GM23338 (cell line): ENCODE measurements around the gene PRR29.

Experiments used
- CREB1 ChIP-seq: fragments of 250-450 bp; sonication (Bioruptor Pico); IDR thresholded peaks from 2 replicates; pipeline ENCODE4 v1.5.0; 2020; ENCODE audit warnings: low read depth, mild to moderate bottlenecking, moderate library complexity
- TF ChIP-seq, protein P1 (sequence below), 2 experiments: fragments of 200-600 bp in 1 of 2; sonication (generic) in 1 of 2; conservative IDR thresholded peaks; 2 replicates each; pipeline versions ENCODE4 v1.5.1 to v1.6.1; 2016 to 2017; ENCODE audit warnings: antibody characterized with exemption in 2 of 2, low read depth in 2 of 2, mild to moderate bottlenecking in 2 of 2, moderate library complexity in 1 of 2

DNA sequence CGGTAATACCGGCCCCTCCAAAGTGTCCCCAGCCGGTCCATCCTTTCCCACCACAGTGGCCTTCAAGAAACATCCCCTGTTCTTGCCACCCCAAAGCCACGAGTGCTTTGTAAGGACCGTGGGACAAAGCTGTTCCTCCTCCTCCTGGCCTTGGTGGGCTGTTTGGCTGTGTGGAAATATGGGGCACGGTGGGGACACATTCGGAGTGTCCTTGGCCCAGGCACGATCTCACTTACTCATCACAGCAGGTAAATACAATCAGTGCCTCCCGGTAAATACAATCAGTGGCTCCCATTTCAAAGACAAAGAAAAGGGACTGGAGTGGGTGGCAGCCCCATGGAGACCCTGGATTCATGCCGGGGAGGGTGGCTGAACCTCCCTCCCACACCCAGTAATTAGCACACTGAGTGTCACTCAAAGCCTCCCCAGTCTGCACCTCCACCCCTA, 35.8 kb upstream of the PRR29 start:
- TF ChIP-seq CREB1 (CRISPR knock-in tag), result no peak
- TF ChIP-seq, protein P1, sequence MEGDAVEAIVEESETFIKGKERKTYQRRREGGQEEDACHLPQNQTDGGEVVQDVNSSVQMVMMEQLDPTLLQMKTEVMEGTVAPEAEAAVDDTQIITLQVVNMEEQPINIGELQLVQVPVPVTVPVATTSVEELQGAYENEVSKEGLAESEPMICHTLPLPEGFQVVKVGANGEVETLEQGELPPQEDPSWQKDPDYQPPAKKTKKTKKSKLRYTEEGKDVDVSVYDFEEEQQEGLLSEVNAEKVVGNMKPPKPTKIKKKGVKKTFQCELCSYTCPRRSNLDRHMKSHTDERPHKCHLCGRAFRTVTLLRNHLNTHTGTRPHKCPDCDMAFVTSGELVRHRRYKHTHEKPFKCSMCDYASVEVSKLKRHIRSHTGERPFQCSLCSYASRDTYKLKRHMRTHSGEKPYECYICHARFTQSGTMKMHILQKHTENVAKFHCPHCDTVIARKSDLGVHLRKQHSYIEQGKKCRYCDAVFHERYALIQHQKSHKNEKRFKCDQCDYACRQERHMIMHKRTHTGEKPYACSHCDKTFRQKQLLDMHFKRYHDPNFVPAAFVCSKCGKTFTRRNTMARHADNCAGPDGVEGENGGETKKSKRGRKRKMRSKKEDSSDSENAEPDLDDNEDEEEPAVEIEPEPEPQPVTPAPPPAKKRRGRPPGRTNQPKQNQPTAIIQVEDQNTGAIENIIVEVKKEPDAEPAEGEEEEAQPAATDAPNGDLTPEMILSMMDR (conservative IDR thresholded peaks at IDR 0.05; ENCODE audit: low read depth in 2 of 2), result no peak
